AML-193 (cell line): ENCODE measurements around the gene MT1X.

Source experiments
- DNase-seq, 2 experiments: peaks; one replicate each; lab custom pipeline; 2025; lab: John Stamatoyannopoulos, UW

The MT1X gene

DNA sequence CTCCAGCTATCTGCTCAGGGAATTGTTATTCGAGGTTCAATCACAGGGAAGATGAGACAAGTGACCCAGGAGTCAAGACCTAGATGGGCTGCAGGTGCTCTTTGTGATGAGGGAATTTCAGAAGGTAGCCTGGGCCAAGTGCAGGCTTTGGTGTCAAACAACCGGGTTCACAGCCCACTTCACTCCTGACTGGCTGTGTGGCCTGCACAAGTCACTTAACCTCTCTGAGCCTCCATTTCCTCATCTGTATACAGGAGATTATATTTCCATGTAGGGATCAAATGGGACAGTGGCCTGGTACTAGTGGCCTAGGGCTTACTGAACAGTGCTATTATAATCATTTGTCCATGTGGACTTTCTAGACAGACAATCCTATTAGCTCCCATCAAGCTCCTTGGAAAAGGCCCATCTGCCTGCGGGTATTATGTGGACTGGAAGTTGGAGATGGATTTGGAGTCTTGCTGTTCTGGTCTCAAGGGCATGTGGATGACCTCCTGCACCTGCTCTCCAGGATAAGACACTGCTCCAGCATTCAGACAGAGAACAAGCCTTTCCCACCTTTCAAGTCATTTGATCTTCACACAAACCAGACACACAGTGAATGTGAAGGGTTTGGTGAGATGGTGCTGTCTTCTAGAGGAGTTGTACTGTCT, 3.1 kb upstream of the MT1X start:
- no peak for DNase-seq

DNA sequence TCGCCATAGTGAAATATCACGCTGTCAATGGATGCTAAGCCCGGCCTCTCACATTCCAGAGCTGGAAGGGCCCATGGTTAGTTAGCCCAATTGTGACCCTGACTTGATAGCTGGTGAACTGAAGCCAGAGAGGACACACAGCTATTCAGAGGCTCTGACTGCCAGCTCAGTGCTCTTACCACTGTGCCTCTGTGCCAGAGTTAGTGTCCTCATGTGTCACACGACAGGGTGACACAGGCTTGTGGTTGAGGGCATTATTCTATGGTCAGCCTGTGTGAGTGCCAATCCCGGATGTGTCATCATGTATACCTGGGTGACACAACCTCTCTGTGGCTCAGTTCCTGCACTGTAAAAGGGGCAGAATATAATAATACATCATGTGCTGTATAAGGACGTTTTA, 2.5 kb upstream of the MT1X start:
- DNase-seq, result peak in 1 of 2 experiments; percentile 26

DNA sequence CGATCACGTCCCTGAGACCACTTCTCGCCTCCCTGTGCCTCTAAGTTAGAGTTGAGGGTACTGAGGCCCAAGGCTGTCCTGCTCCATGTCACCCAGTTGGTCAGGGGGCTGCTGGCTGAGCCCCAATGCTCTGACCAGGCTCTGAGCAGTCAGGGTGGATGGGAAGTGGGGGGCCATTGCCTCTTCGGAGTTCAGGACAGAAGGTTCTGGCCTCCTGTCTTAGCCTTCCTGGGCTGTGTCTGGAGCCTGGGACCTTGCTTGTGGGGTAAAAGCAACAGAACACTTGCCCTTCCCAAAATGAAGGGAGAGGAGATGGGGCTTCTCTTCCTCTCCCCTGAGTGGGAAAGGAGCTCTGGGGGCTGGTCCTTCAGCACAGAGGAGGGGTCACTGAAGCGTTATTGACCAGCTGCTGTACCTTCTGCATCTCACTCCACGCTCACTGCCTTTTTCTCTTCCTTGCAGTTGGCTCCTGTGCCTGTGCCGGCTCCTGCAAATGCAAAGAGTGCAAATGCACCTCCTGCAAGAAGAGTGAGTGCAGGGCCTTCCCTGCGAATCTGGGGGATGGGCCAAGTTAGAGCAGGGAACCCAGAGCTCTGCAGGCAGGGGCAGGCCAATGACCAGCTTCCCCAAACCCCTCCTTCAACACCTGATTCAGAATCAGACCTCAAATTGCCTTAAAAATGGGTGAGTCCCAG, 580 bp downstream of the MT1X start:
- peak in 1 of 2 experiments; percentile 12 for DNase-seq

DNA sequence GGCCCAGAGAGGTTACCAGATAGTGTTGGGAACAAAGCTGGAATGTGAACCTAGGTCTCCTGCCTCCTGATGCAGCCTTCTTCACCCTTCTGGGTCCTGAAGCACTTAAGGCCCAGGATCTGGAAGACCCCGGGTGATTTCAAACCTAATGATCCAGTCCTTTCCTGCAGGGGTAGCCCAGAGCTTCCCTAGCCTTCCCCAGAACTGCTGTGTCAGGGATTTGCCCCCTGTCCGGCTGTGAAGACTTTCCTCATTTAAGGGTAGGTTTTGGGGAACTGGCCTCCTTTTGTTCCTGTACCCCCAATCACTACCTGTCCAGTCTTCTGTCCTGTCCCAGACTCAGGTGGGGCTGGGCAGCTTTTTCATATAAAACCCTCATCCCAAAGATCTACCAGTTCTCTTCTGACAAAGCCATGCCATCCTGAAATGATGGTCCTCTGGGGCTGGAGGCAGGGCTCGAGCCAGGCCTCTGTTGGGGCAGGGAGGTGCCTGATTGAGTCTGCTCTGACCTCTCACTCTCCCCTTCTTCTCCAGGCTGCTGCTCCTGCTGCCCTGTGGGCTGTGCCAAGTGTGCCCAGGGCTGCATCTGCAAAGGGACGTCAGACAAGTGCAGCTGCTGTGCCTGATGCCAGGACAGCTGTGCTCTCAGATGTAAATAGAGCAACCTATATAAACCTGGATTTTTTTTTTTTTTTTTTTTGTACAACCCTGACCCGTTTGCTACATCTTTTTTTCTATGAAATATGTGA, 1.3 kb downstream of the MT1X start:
- no peak for DNase-seq

DNA sequence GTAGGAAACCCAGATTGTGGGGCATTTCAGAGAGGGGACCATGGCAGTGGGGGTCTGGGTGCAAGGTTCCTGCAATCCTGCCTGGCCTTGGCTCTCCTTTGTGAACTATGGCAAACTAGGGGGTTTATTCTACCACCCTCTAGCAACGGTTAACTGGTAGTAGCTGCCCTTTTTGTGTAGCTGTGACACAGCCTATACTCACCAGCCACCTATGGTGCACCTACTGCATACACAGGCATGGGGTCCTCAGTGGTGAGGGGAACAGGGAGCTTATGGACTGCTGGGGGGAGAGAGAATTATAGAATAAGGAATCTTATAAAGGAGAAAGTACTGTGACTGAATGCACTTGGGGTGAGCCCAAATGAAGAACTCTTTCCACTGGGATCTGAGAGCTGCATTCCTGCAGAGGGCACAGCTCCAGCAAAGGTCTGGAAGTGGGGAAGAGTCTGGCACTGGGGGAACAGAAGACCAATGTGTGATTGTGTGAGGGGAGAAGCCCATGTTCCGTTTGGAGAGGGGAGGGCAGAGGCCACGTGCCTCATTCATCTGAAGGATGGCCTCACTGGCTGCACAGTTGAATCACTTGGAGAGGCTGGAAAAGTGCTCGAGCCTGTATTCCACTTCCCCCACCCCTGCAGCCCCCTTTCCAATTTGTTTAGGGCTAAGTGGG, 2.1 kb downstream of the MT1X start:
- DNase-seq, result no peak

DNA sequence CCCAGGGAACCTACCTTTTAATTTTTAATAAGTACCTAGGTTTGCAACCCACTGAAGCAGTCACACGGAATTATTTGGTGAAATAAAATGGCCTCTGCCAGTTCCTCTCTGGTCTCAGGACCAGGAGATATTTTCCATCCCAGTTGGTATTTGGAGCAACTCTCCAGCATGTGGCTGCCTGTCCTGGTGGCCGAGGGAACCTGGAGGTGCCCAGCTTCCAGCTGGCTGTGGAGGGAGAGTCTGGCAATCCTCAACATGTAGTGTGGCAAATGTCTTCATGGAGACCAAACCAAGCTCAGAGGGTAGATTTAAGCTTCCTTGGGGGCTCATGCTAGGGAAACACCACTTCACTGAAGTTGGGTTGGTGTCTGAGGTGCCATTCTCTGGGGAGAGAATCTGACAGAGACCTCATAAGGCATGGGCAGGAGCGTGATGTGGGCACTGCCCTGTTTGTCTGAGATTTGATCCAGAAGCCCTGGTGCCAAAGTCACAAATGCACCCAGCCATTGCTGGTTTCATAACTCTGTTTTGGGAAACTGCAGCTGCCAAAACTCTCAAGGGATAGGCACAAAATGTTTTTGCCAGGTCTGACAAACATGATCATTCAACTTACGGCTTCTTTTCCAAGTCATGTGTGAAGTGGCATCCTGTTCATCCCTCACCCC, 2.8 kb downstream of the MT1X start:
- no peak for DNase-seq

DNA sequence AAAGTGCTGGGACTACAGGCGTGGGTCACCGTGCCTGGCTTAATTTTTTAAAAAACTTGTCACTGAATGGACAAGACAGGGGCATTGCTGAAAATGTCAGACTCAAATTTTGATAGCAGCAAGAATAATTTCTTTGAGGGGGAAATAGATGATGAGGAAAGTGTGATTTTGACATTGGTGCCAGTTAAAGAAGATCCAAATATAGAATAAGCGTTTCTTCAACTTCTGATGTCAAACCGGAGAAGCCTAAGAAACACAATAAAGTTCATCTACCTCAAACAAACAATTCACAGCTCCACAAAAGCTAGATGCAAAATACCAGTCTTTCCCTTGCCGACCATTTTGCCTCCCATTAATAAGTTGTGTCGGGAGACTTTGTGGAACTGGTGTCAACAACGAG, 4.5 kb downstream of the MT1X start:
- DNase-seq, result no peak

DNA sequence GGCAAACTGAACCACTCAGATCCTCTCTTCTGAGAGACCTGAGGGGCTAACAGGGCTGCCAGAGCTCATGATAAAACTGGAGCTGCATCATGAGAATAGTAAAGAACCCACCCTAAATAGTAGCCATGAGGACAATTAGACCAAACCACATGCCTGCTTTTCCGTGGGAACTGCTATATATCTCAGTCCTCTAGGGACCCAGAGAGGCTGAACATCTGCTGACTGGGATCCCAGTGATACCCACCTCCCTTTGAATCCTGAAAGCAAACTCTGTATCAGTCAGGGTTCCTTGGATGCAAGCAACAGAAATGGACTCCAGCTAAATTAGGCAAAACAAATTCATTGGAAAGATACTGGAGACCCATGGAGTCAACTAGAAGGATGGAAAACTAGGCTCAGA, 6.5 kb downstream of the MT1X start:
- DNase-seq, result no peak

DNA sequence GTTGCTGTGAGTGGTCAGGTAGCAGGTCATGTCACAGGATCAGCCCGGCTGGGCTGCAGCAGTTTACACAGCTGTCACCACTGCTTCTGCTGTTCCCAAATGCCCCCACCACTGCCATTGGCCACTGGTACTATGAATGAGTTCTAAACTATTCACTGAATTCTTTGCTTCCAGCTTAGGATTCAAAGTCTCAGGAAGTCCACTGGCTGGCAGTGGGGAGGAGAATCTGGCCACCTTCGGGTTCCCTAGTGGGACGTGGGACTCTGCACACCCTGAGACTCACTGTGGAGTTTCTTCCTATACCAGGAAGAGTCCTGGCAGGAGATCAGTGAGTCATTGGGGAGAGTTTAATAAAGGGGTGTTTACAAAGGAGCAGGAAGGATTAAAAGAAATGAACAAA, 6.9 kb downstream of the MT1X start:
- no peak for DNase-seq

DNA sequence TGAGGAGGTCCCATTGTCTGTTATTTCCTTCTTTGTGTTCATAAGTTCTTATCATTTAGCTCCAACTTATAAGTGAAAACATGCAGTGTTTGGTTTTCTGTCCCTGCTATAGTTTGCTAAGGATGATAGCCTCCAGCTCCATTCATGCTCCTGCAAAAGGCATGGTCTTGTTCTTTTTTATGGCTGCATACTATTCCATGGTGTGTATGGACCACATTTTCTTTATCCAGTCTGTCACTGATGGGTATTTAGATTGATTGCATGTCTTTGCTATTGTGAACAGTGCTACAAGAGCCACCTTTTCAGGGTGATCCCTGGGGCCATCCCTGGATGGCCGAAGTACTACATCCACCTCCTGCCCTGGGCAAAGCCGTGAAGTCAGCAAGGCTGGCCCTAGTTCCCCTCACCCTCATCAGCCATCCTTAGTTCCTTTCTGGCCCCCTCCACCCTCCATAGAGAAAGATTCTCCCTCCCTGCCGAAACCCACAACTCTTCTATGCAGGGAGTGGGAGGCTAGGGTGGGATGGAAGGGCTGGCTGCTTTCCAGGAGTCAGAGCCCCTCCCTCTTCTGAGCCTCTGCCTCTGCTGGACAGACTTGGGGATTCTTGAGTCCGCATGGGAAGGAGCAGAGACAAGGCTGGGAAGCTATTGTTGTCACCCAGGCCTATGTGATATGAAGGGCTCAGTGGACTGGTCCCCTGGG, 8.3 kb downstream of the MT1X start:
- no peak for DNase-seq

DNA sequence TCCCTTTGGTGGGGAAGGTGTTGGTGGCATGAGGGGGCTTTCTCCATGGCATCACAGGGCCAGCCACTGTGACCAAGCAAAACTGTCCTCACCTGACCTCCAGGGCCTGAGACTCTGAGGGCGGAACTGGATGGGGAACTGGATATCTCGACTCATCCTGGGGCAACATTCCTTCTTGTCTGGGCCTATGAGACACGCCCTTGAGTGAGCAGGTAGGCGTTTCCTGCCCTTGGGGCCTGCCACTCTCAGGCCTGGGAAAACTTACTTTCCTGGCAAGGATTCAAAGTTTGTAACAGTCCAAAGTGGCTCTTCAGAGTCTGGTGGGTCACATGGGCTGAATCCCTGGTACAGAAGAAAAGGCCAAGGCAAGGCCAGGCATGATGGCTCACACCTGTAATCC, 9.6 kb downstream of the MT1X start:
- no peak for DNase-seq

DNA sequence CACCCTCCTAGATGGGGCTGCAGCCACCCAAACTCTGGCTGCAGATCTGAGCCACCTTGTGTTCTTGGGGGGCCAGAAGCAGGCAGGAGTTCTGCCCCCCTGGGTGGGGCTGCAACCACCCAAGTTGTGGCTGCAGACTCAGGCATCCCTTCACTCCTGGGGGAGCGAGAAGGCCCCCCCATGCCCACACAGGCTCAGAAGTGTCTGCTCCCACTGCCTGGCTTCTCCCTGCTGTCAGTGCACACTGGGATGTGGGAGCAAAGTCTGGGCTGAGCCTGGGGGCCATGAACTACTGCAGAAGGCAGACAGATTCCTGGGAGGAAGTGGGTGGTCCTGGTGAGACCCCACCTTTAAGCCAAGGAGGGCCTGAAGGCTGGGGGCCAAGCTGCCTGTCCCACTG, 13.0 kb downstream of the MT1X start:
- DNase-seq, result no peak

DNA sequence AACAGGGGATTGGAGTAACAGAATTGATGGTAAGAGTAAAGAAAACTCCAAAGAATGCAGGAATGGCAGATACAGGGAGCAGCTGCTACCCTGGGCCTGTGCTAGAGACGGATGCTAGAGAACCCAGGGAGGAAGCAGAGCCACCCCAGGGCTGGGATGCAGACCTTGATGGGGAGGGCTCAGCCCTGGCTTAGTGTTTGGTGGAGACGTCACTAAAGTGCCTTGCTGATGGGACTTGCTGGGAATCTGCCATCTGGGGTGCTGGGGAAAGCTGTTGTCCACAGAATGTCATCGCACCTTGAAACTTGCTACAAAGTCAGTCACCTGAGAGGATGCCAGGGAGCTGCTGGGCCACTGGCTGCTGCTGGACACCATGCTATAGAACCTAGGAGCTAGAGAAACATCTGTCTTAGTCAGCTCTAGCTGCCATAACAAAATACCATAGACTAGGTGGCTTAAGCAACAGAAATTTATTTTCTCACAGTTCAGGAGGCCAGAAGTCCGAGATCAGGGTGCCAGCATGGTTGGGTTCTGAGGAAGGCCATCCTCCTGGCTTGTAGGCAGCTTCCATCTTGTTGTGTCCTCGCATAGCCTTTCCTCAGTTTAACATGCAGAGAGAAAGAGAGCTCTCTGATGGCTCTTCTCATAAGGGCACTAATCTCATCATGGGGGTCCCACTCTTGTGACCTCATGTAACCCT, 15.3 kb downstream of the MT1X start:
- DNase-seq, result no peak

DNA sequence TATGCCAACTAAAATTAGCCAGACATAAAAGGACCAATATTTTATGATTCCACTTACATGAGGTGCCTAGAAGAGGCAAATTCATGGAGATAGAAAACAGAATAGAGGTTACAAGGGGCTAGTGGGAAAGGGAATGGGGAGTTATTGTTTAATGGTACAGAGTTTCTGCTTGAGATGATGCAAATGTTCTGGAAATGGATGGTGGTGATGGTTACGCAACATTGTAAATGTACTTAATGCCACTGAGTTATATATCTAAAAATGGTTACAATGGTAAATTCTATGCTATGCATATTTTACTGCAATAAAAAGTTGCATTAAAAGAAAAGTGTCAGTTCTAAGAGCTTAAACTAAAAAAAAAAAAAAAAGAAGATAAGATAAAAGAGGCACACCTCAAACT, 17.9 kb downstream of the MT1X start:
- DNase-seq, result no peak

DNA sequence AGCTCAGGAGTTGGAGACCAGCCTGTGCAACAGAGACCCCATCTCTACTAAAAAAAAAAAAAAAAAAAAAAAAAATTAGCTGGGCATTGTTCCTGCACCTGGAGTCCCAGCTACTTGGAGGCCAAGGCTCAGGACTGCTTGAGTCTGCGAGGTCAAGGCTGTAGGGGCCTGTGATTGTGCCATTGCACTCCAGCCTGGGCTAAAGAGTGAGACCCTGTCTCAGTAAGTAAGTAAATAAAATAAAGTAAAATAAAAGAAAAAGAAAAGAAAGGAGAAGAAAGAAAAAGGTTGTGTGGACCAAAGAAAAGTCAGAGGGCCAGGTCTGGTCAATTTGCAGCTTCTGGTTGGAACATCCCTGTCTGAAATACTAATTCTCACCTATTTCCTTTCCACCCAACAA, 18.4 kb downstream of the MT1X start:
- no peak for DNase-seq

DNA sequence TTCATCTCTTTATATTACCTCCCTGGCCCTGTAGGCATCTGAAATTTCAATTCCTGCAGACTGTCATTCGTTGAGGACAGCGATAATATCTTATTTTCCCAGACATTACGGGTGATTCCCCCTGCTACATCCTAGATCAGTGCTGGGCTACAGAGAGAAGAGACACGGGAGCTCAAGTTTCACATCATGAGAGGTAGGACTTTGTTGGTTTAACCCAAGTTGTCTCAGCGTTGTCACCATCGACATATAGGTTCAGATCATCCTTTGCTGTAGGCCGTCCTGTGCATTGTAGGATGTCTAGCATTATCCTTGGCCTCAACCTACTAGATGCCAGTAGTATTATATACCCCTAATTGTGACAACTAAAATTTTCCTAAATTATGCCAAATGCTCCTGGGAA, 19.3 kb downstream of the MT1X start:
- DNase-seq, result no peak

DNA sequence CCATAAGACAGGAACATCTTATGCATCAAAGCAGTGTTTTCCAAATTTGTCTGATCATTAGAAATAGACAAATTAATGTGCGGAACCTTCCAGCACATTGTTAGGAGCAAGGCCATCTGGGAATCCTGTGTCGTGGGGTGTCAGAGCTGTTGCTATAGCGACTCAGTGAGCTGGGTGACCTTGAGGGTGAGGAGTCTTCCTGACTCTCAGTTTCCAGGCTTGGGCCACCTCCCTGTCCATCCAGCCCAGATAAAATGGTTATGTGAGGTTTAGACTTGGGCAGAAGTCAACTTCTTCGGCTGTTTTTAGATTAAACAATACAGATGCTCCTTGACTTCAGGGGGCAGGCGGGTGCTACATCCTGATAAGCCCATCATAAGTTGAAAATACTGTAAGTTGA, 20.6 kb downstream of the MT1X start:
- DNase-seq, result no peak

DNA sequence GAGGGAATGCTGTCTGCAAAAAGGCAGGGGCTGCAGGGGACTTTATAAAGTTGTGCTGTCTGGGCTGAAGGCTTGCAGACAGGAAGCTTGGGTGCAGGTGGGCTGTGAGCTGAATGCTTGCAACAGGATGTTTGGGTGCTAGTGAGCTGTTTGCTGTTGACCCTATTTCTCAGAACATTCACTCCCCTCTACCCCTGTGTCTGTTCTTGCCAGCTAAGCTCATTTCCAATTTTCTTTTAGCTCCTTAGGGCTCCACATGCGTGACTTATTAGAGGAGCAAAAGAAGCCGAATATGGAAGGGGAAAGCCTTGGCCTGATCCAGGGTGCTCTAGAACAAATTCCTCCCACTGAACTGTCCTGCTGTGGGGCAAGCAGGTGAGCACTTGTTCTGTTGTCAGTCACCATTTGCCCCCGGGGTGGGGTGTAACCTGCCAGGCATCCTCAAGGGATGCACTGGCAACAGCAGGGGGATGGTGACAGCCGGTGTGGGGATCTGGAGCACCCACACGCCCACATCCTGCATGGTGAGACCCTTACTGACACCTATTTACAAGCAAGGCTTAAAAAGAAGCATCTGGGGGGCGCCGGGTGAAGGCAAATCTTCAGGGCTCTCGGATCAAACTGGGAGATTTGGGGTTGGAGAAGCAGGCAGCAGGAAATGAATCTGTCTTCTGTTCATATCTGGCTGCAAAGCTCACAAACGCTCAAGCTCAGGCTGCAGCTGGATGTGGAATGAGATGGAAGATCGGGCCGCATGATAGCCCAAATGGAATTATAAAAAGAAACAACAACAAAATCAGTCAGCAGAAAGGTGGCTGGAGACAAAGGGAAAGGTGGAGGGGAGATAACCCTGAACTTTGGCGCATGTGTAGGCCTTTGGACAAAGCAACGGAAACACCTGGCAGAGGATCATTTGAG, 26.5 kb downstream of the MT1X start:
- DNase-seq, result no peak

DNA sequence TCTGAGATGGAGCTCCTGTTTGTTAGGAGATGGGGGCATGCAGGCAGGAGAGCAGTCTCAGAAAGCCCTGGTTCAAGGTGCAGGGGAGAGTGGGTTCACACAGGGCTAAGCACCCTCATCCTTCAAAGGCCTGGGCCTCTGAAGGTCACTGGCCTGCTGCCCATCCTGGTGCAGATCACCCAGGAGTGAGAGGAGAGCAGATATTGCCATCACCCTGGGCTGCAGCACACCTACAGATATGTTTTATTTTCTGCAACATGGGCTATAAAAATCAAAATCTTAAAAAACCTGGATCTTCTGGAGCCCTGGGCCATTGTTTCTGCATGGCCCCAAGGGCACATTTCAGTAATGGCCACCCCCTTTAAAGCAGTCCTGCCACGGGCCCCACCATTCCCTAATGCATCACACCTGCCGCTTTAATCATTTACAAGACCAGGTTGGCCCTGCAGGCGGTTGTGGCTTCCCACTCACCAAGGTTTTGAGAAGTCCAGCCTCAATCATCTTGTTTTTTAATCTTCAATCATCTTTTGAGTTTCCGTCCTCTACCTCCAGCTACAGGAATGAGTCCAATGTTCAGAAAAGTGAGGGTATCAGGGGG, 27.3 kb downstream of the MT1X start:
- no peak for DNase-seq
